HepG2 (cell line): ENCODE results near the gene SMCO4. TPM values are rescaled to one million over a fixed set of nuclear protein-coding genes. Genes with fewer than 3 reads are reported as not detected.
A peak's percentile ranks its signal among the peaks of the same experiment; 100 is the strongest.

Experiments used
- BCL3 ChIP-seq: sonication (generic); formaldehyde crosslinking; IDR thresholded peaks from 2 replicates; pipeline ENCODE4 v1.5.1; 2020; ENCODE audit warnings: mild to moderate bottlenecking, missing genetic modification reagents, moderate library complexity
- CBX1 ChIP-seq: IDR thresholded peaks from one replicate; pipeline ENCODE4 v1.6.1; 2016; ENCODE audit warnings: antibody characterized with exemption, low read depth
- HDAC1 ChIP-seq: sonication (generic); formaldehyde crosslinking; IDR thresholded peaks from 2 replicates; pipeline ENCODE4 v1.5.1; 2020; ENCODE audit warnings: mild to moderate bottlenecking, missing genetic modification reagents
- PREB ChIP-seq: sonication (generic); formaldehyde crosslinking; IDR thresholded peaks from 2 replicates; pipeline ENCODE4 v1.4.0; 2020; ENCODE audit warnings: missing genetic modification reagents
- RARA ChIP-seq: IDR thresholded peaks from 2 replicates; pipeline ENCODE4 v1.6.1; 2016; ENCODE audit warnings: missing genetic modification reagents, missing compliant biosample characterization
- RBFOX2 ChIP-seq: fragments of 200-400 bp; formaldehyde crosslinking; IDR thresholded peaks from 2 replicates; pipeline ENCODE4 v1.6.1; 2017; ENCODE audit warnings: low read depth, mild to moderate bottlenecking, low read length
- REST ChIP-seq, 2 experiments: IDR thresholded peaks; 2 replicates each; pipeline ENCODE4 v1.6.1; 2011 to 2012; ENCODE audit warnings: low read length in 2 of 2, borderline replicate concordance in 1 of 2, low read depth in 1 of 2, mild to moderate bottlenecking in 1 of 2, moderate library complexity in 1 of 2
- TMF1 ChIP-seq: sonication (generic); formaldehyde crosslinking; IDR thresholded peaks from 2 replicates; pipeline ENCODE4 v1.8.1; 2022; ENCODE audit warnings: low read depth, missing genetic modification reagents
- YEATS4 ChIP-seq: sonication (generic); formaldehyde crosslinking; IDR thresholded peaks from 2 replicates; pipeline ENCODE4 v1.4.0; 2020; ENCODE audit warnings: missing genetic modification reagents, borderline replicate concordance
- ZBTB46 ChIP-seq: sonication (generic); formaldehyde crosslinking; IDR thresholded peaks from 2 replicates; pipeline ENCODE4 v1.4.0; 2020; ENCODE audit warnings: mild to moderate bottlenecking, missing genetic modification reagents, borderline replicate concordance
- ZNF256 ChIP-seq: sonication (generic); formaldehyde crosslinking; conservative IDR thresholded peaks from 2 replicates; pipeline ENCODE4 v1.4.0; 2020; ENCODE audit warnings: missing genetic modification reagents
- ZNF264 ChIP-seq: sonication (generic); formaldehyde crosslinking; IDR thresholded peaks from 2 replicates; pipeline ENCODE4 v1.4.0; 2020; ENCODE audit warnings: missing genetic modification reagents
- ZNF280D ChIP-seq: sonication (generic); formaldehyde crosslinking; IDR thresholded peaks from 2 replicates; pipeline ENCODE4 v1.5.1; 2020; ENCODE audit warnings: mild to moderate bottlenecking, missing genetic modification reagents
- ZNF331 ChIP-seq: sonication (generic); formaldehyde crosslinking; IDR thresholded peaks from 2 replicates; pipeline ENCODE4 v1.4.0; 2020; ENCODE audit warnings: missing genetic modification reagents
- ZNF350 ChIP-seq: sonication (generic); formaldehyde crosslinking; IDR thresholded peaks from 2 replicates; pipeline ENCODE4 v1.4.0; 2020; ENCODE audit warnings: mild to moderate bottlenecking, low read depth, missing genetic modification reagents, borderline replicate concordance
- ZNF577 ChIP-seq: sonication (generic); formaldehyde crosslinking; IDR thresholded peaks from 2 replicates; pipeline ENCODE4 v1.4.0; 2020; ENCODE audit warnings: mild to moderate bottlenecking, low read depth, missing genetic modification reagents, borderline replicate concordance
- ZNF746 ChIP-seq: sonication (generic); formaldehyde crosslinking; IDR thresholded peaks from 2 replicates; pipeline ENCODE4 v1.8.0; 2022; ENCODE audit warnings: mild to moderate bottlenecking, missing genetic modification reagents
- polyA plus RNA-seq, 8 experiments: library from polyadenylated mRNA; depleted of rRNA in 3 of 8; stranded (reverse) in 7 of 8; unstranded in 1 of 8; fragments of >200 nt; fragmentation: Illumina TruSeq in 4 of 8; extraction: Trizol in 4 of 8; gene quantifications; 2 replicates each; pipeline versions ENCODE4 v1.2.1 to v1.2.3, GENCODE V29; 2011 to 2016; ENCODE audit warnings: low read depth in 4 of 8, missing spikeins in 1 of 8, mixed read lengths in 1 of 8; ENCODE audit not compliant: insufficient read depth in 1 of 8
- total RNA-seq, 5 experiments: library from RNA; depleted of rRNA; stranded (reverse); fragments of >200 nt; fragmentation: Illumina TruSeq; extraction: Trizol; gene quantifications; 2 replicates each; pipeline ENCODE4 v1.2.3, GENCODE V29; 2016; ENCODE audit warnings: low read depth in 1 of 5

Gene SMCO4
- total and polyA plus RNA-seq, 2 of the 13 experiments (the other 11 are each of a cell fraction or from before 2014, with no cell fraction given): 10.6 to 28.5 TPM

GRCh38 chr11:93529707-93530467, 13.3 kb downstream of the SMCO4 start (continued):
- peak; percentile 72; the same call in 1 of the 2 replicates for TF ChIP-seq ZNF280D (CRISPR knock-in tag)
- no peak for TF ChIP-seq RARA (CRISPR knock-in tag)
- TF ChIP-seq PREB (CRISPR knock-in tag): no peak
- TF ChIP-seq ZBTB46 (CRISPR knock-in tag): peak; percentile 60; the same call in 1 of the 2 replicates
- no peak for TF ChIP-seq ZNF577 (CRISPR knock-in tag)
- peak; percentile 65; the same call in 1 of the 2 replicates for TF ChIP-seq HDAC1
- no peak for TF ChIP-seq TMF1 (CRISPR knock-in tag)
- TF ChIP-seq ZNF331 (CRISPR knock-in tag): 0 out of 2 replicates have a peak, but pooled peaks have one; percentile 13
- TF ChIP-seq REST (IDR thresholded peaks at IDR 0.05; ENCODE audit: borderline replicate concordance in 1 of 2, low read depth in 1 of 2, low read length in 2 of 2): no peak
- TF ChIP-seq ZNF350 (CRISPR knock-in tag): peak; percentile 21; the same call in 1 of the 2 replicates
- no peak for TF ChIP-seq ZNF746
- TF ChIP-seq ZNF256: no peak
- no peak for TF ChIP-seq BCL3
- TF ChIP-seq ZNF264 (CRISPR knock-in tag): no peak
- TF ChIP-seq CBX1: no peak
- no peak for TF ChIP-seq YEATS4 (CRISPR knock-in tag)
- TF ChIP-seq RBFOX2: no peak
